C4-2B (cell line): Measurements from ENCODE around the gene ADAM10.

ENCODE experiments used
- CTCF ChIP-seq: fragments of 450-650 bp; conservative IDR thresholded peaks from 2 replicates; pipeline ENCODE4 v1.5.1; 2017; ENCODE audit warnings: mild to moderate bottlenecking
- ZFX ChIP-seq: fragments of 450-650 bp; IDR thresholded peaks from 2 replicates; pipeline ENCODE4 v1.6.1; 2017

- no peak for TF ChIP-seq CTCF
- TF ChIP-seq ZFX = no peak
These were observed 118.2 kb downstream of the ADAM10 start for GRCh38 chr15:58631319-58631718.
